Renal cortex interstitium (tissue), 15 donors: ENCODE results near the gene ATG4A. TPM values are rescaled to one million over a fixed set of nuclear protein-coding genes. Genes with fewer than 3 reads are reported as not detected.

Experiments used
- DNase-seq, 11 donors: peaks; one replicate each; pipeline ENCODE4 v3.0.0-alpha.2; 2013; ENCODE audit warnings: low read depth in 9 of 11, low spot score in 4 of 11; ENCODE audit errors: extremely low read depth in 1 of 11
- long read RNA-seq, 16 experiments: transcript quantifications; one replicate each; lab custom pipeline, GENCODE V29; 2026
- polyA plus RNA-seq, 3 donors: library from polyadenylated mRNA; unstranded; fragments of 120-200 nt; gene quantifications; one replicate each; pipeline ENCODE4 v1.2.1, GENCODE V29; 2013; ENCODE audit not compliant: insufficient read length in 3 of 3

ATG4A gene, protein sequence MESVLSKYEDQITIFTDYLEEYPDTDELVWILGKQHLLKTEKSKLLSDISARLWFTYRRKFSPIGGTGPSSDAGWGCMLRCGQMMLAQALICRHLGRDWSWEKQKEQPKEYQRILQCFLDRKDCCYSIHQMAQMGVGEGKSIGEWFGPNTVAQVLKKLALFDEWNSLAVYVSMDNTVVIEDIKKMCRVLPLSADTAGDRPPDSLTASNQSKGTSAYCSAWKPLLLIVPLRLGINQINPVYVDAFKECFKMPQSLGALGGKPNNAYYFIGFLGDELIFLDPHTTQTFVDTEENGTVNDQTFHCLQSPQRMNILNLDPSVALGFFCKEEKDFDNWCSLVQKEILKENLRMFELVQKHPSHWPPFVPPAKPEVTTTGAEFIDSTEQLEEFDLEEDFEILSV
- 10 to 100 TPM; 10.9 to 12.6 (median 10.9) TPM for polyA plus RNA-seq
- long read RNA-seq, donor 1, result 0 reads
- long read RNA-seq, donor 2, partial matches to known transcripts, result 0 of 1 reads
- long read RNA-seq, donor 2, other reads (novel, unspliced or antisense), result 0 of 1 reads
- long read RNA-seq, donor 3, partial matches to known transcripts, result 0 of 2 reads
- long read RNA-seq, donor 3, other reads (novel, unspliced or antisense), result 0 of 2 reads
- long read RNA-seq, donor 4, partial matches to known transcripts, result 5 of 5 reads
- long read RNA-seq, donor 4, other reads (novel, unspliced or antisense), result 0 of 5 reads
- long read RNA-seq, donor 5, partial matches to known transcripts, result 0 of 3 reads
- long read RNA-seq, donor 5, other reads (novel, unspliced or antisense), result 0 of 3 reads
- long read RNA-seq, donor 6, partial matches to known transcripts, result 0 of 3 reads
- long read RNA-seq, donor 6, other reads (novel, unspliced or antisense), result 0 of 3 reads
- long read RNA-seq, donor 7, partial matches to known transcripts, result 0 of 2 reads
- long read RNA-seq, donor 7, other reads (novel, unspliced or antisense), result 0 of 2 reads
- long read RNA-seq, donor 8, partial matches to known transcripts, result 0 of 2 reads
- long read RNA-seq, donor 8, other reads (novel, unspliced or antisense), result 0 of 2 reads
- long read RNA-seq, donor 9, result 0 reads
- long read RNA-seq, donor 10, partial matches to known transcripts, result 0 of 2 reads
- long read RNA-seq, donor 10, other reads (novel, unspliced or antisense), result 0 of 2 reads
- long read RNA-seq, donor 11, partial matches to known transcripts, result 0 of 4 reads
- long read RNA-seq, donor 11, other reads (novel, unspliced or antisense), result 0 of 4 reads
- long read RNA-seq, donor 12, result 0 reads
- long read RNA-seq, donor 13, partial matches to known transcripts, result 0 of 2 reads
- long read RNA-seq, donor 13, other reads (novel, unspliced or antisense), result 0 of 2 reads
- long read RNA-seq, donor 14, partial matches to known transcripts, result 0 of 1 reads
- long read RNA-seq, donor 14, other reads (novel, unspliced or antisense), result 0 of 1 reads
- long read RNA-seq, donor 15, result 0 reads
- long read RNA-seq, donor 16, partial matches to known transcripts, result 6 of 8 reads
- long read RNA-seq, donor 16, other reads (novel, unspliced or antisense), result 0 of 8 reads

- peak; percentile 74 to 95 (median 90) for DNase-seq
Measured at GRCh38 chrX:108091264-108091877, at the start of gene ATG4A, which contains the start of gene PSMD10. Gene ATG4A (plus strand): TSS chrX:108091778. CDS start chrX:108091827, 49 bp downstream. Gene PSMD10 (minus strand): TSS chrX:108091542. CDS start chrX:108091520, 22 bp downstream.

GRCh38 chrX:108044554-108045256, 46.9 kb upstream of the ATG4A start, which contains the start of gene VSIG1:
Gene VSIG1 (plus strand): TSS chrX:108045065. CDS start chrX:108045131, 66 bp downstream.
- DNase-seq, result no peak

DNA sequence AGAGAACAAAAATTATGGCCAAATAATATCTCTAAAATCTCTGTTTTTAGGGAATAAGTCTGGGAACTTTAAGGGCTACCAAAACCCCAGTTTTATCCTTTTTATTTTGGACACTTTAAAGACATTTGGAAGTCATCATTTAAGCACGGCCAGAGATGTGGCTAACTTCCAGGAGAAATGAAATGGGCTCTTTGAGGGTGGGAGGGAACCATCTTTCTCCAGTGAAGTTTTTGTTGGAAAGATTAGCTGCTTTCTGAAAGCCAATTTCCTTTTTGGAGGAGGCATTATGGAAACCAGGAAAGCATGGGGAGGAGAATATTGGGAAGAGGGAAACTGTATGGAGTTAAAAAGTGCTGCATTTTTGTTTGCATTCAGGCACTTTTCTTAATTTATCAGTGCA, 41.9 kb upstream of the ATG4A start:
- peak in 1 of 11 donors; percentile 20 for DNase-seq

GRCh38 chrX:108053218-108053617, 38.4 kb upstream of the ATG4A start:
- no peak for DNase-seq

DNA sequence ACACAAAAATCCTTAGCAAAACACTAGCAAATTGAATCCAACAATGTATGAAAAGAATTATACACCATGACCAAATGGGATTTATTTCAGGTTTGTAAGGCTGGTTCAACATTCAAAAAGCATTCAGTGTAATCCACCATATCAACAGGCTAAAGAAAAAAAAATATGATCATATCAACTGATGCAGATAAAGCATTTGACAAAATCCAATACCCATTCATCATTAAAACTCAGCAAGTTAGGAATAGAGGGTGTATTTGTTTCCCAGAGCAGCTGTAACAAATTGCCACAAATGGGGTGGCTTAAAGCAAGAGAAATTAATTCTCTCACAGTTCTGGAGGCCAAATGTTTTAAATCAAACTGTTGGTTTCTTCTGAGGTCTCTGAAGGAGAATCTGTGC, 36.0 kb upstream of the ATG4A start:
- no peak for DNase-seq

DNA sequence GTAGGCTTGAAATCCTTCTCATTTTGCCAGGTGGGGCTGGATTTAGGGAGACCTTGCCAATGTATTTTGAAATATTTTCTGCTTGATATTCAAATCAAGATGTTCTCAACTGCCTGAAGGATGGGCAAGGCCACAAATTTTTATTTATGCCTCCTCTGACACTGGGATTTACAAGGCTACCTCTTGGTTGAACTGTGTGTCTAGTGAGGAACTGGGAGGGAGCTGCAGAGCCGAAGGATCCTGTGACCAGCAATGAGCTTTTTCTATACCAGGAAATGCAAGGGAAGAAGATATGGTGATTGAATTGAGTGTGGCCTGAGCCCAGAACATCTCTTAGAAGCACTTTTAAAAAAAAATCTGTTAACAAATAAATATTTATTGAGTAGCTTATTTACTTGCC, 31.8 kb upstream of the ATG4A start:
- no peak for DNase-seq

- DNase-seq, result no peak
Measured at GRCh38 chrX:108064001-108064400, 27.6 kb upstream of the ATG4A start.

GRCh38 chrX:108064613-108065012, 27.0 kb upstream of the ATG4A start:
- DNase-seq, result no peak

DNA sequence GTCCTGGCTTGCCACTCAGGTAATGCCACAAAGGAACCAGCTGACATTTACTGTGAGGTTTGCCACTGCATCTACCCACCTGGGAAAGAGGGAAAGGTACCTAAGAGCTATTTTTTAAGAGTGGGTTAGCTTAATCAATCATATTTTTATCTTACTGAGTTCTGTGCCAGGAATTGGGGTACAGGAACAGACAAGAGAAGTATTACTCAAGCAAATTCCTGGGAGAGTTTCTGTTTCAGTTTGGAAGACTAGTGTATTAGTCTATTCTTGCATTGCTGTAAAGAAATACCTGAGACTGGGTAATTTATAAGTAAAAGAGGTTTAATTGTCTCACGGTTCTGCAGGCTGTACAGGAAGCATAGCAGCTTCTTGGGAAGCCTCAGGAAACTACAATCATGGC, 23.5 kb upstream of the ATG4A start:
- DNase-seq, result no peak

DNA sequence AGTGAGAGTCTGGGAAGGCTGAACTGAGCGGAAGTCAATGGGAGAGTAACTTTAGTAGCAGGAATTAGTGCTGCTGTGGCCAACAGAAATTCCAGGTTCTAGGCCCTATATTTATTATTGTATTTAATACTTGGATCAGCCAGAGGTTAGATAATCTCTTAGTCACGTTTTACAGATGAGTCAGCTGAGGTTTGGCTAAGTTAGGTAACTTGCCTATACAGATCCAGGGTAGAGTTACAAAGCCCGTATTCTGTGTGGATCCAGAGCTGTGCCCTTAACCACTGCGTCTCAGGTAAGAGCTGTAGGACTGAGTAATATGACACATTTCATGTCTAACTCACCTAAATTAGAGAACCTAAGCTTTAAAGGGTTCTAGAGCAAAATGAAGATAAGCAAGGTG, 20.7 kb upstream of the ATG4A start:
- DNase-seq, result no peak

DNA sequence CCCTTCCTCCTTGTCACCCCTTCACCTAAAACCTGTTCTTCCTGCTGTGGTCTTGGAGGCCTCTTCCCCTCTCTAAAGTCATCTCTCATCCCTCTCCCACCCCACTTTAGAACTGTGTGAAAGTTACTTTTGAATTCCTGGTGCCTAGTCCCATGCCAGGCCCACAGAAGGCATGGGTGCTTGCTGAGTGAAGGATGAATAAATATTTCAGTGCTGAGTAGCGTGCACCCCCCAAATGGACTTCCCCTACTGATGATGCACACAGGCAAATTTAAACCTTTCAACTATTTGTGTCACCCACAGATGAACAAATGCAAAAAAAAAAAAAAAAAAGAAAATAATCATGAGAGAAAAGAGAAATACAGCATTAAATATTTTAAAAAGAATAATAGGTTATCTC, 20.0 kb upstream of the ATG4A start:
- DNase-seq, result no peak

DNA sequence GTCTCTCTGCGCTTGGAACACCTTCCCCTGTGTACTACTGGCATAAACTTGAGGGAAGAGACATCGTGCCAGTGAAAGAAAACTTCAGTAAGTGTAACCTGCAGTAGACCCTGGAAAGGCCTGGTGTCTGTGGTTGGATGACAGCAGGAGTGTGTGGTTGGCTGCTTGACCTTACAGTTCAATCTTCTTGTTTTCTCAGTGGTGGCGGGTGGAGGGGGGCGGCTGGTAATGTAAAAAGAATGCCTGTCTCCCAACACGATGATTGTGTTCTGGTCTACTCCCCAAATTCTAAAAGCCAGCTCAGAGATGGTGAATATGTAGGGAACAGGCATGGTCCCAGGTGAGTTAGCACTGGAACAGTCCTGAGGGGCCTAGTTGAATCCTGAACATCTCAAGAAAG, 18.8 kb upstream of the ATG4A start:
- no peak for DNase-seq

GRCh38 chrX:108081110-108081509, 10.5 kb upstream of the ATG4A start:
- no peak for DNase-seq

- DNase-seq, result no peak
Measured at GRCh38 chrX:108087792-108088191, 3.8 kb upstream of the ATG4A start.

GRCh38 chrX:108088511-108088910, 3.1 kb upstream of the ATG4A start:
- DNase-seq, result no peak

DNA sequence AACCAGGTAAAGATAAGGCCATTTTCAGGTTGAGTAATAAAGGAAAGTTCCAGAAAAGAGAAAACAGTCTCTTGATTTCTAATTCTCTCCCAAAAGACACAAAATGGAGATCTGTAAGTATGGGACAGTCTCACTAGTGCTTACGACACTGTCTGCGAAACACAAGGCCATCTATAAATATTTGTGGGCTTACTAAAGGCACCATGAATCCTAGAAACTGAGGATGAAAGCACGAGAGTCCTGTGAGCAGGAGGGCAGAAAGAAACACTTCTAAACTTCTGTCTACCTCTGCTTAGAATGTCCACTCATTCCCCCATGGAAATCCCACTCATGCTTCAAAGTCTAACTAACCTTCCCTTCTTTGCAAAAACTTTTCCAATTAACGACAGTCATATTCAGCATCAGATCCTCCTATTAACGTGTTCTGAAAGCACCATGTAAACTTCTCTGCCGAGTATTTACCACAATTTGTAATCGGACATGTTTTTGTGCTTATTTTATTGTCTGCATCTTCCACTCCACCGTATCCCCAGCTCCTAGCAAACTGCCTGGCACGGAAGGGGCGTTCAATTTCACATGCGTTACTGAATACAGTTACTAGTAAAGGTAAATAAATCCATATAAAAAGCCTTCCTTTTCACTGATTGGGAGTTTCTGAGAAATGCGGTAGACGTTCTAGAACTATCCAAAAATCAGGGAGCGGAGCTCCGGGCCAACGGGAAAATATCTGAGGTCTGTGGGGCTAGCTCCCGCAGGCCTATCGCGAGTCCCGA, 901 bp upstream of the ATG4A start:
- peak in 7 of 11 donors; percentile 1 to 21 (median 4) for DNase-seq

GRCh38 chrX:108091878-108092291, 307 bp downstream of the ATG4A start:
- DNase-seq, result peak in 4 of 11 donors; percentile 0 to 5 (median 2)
